Measurements from ENCODE around the gene GALNT2. TPM values are rescaled to one million over a fixed set of nuclear protein-coding genes. Genes with fewer than 3 reads are reported as not detected.

Gene GALNT2
- total RNA-seq, 3 donors from 2014 or later: 29.5 to 59.1 (median 55.2) TPM

- ATAC-seq (no peak), DNase-seq (no peak)
- intact Hi-C loops (cut with DNase I, micrococcal nuclease): no loop called here
- H3K4me3 ChIP-seq: no peak overlapping the region
- TF ChIP-seq CTCF (IDR thresholded peaks at IDR 0.05): no peak
- no peaks in the 10 kb centered on the region for H3K9me3 ChIP-seq
- H3K4me1 ChIP-seq (ENCODE audit: low read depth): no peaks in the 10 kb centered on the region
- H3K36me3 ChIP-seq (ENCODE audit: low read depth): no peaks in the 10 kb centered on the region
These were observed 10.0 kb downstream of the GALNT2 start for GRCh38 chr1:230077011-230077410.

GRCh38 chr1:230077436-230078213 is 10.6 kb downstream of the GALNT2 start:
- H3K4me3 ChIP-seq: no peak overlapping the region
- no peaks in the 10 kb centered on the region for H3K4me1 ChIP-seq (ENCODE audit: low read depth)
- ATAC-seq (no peak), DNase-seq (no peak)
- H3K9me3 ChIP-seq: no peaks in the 10 kb centered on the region
- intact Hi-C loops (cut with DNase I, micrococcal nuclease): no loop called here
- no peak for TF ChIP-seq CTCF (IDR thresholded peaks at IDR 0.05)
- no peaks in the 10 kb centered on the region for H3K36me3 ChIP-seq (ENCODE audit: low read depth)

- Histone ChIP-seq H3K4me1 (ENCODE audit: low read depth) (peaks cover 8% of the 10 kb centered on the region), H3K9me3 (no peaks in the 10 kb centered on the region), H3K36me3 (ENCODE audit: low read depth) (no peaks in the 10 kb centered on the region), H3K4me3 (no peak overlapping the region)
- no peak for DNase-seq
- intact Hi-C loops (cut with DNase I, micrococcal nuclease): no loop called here
- no peak for ATAC-seq
- TF ChIP-seq CTCF (IDR thresholded peaks at IDR 0.05): no peak
These were observed 12.4 kb downstream of the GALNT2 start for GRCh38 chr1:230079199-230080024.

GRCh38 chr1:230080822-230081221 is 13.8 kb downstream of the GALNT2 start:
- ATAC-seq (no peak), DNase-seq (no peak)
- H3K4me1 ChIP-seq (ENCODE audit: low read depth): peaks cover 9% of the 10 kb centered on the region
- no peaks in the 10 kb centered on the region for H3K9me3 ChIP-seq
- H3K4me3 ChIP-seq: no peak overlapping the region
- intact Hi-C loops (cut with DNase I, micrococcal nuclease): no loop called here
- TF ChIP-seq CTCF (IDR thresholded peaks at IDR 0.05): no peak
- no peaks in the 10 kb centered on the region for H3K36me3 ChIP-seq (ENCODE audit: low read depth)

- no peak for TF ChIP-seq CTCF (IDR thresholded peaks at IDR 0.05)
- no peak for ATAC-seq
- Histone ChIP-seq H3K4me1 (ENCODE audit: low read depth) (peaks cover 9% of the 10 kb centered on the region), H3K36me3 (ENCODE audit: low read depth) (no peaks in the 10 kb centered on the region), H3K9me3 (no peaks in the 10 kb centered on the region), H3K4me3 (no peak overlapping the region)
- intact Hi-C loops (cut with DNase I, micrococcal nuclease): no loop called here
- no peak for DNase-seq
These were observed 14.7 kb downstream of the GALNT2 start for GRCh38 chr1:230081751-230082150.

Data from mucosa of descending colon (tissue), 3 donors.